NCI-H526 treated with DMSO at 0.1 percent for 48 hours (cell line): Measurements from ENCODE around the gene PAK1IP1.
"Not testable (repeated sequence)": the region's sequence is repeated elsewhere in the genome, so short reads cannot be mapped to it uniquely, and the experiment has no call there.

ENCODE experiments used
- DNase-seq: peaks from one replicate; lab custom pipeline; 2025; lab: John Stamatoyannopoulos, UW

The PAK1IP1 gene

GRCh38 chr6:10743515-10743914, 48.7 kb downstream of the PAK1IP1 start:
- DNase-seq: no peak

GRCh38 chr6:10745116-10745515, 50.3 kb downstream of the PAK1IP1 start:
- DNase-seq: no peak

DNA sequence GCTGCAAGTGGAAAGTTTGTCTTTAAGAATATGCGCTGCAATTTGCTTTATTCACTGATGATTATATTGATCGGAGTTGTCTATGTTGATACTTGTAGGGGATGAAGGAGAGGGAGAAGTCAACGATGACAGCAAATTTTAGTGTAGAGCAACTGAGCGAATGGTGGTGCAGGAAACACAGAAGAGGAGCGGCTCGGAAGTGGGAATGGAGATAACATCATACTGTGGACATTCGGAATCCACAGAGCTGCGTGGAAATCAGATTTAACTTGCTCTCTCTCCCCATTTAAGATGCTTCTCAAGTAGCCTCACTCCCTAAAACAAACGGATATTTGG, 52.1 kb downstream of the PAK1IP1 start:
- no peak for DNase-seq

DNA sequence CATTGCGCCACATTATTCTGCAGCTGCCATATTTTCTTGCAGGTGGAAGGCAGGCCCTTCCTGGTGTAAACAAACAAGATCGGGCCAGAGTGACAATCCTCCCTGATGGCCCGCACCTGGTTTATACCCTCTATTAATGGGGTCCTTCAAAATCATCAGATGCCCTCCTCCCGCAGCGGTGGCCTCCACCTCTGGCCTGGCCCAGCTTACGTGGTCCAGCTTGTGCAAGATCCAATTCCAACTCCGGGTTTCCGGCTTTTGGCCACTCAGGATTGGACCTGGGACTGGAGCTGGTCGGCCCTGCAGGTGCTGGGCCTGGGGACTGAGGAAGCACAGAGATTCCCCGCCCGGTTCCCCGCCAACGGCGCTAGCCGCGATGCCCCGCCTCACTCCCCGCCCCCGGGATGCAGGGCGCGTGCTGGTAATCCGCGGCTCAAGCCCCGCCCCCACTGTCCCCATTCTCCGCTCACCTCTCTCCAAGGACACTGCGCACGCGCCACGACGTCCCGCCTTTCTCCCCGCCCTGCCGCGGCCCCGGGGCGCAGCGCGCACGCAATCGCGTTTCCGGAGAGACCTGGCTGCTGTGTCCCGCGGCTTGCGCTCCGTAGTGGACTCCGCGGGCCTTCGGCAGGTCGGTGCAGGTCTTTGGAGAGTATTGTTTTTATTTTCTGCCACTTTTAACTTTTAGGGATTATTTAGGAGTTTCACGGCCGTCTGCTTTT, 52.6 kb downstream of the PAK1IP1 start, which contains the start of gene TMEM14B:
Gene TMEM14B, plus strand, starts transcription at position 555 of the 722 bp plus-strand sequence. CDS start 1,441 bp downstream, outside the sequence.
- peak; percentile 96 for DNase-seq

DNA sequence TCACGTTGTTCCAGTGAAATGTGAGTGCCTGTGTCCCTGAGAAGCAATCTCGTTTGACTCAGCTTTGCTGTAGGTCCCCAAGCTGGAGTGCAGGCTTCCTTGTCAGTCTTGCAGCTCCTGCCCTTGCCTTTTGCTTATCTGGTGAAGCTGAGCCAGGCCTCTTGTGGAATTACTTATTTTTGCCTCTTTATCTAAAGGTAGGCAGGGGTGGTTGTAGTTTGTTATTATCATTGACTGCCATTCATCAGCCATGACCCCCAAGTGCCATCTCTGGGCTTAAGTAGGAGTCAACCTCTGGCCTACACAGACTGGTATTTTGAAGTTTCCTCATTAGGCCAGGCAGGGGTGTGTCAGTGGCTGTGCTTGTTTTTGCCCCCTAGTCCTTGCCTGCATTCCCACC, 55.0 kb downstream of the PAK1IP1 start:
- DNase-seq: no peak

DNA sequence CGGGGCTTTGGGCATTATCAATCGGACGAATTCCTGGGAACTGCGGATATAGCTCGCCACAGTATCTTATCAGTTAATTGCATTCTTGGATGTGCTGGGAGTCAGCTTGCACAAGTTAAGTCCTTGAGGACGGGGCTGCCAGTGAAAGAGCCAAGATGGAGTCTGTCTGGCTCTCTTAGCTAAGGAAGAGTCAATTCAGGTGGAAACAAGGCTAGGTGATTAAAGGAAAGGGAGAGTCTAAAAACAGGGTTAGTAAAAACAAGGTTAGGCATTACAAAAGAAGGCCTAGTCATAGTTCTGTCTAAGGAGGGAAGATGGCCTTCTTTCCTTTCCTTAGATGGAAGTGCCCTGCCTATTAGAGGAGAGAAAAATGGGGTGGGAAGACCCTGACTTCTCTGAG, 55.8 kb downstream of the PAK1IP1 start:
- DNase-seq: not testable (repeated sequence)

GRCh38 chr6:10751757-10752156, 57.0 kb downstream of the PAK1IP1 start:
- DNase-seq: not testable (repeated sequence)

GRCh38 chr6:10756085-10756484, 61.3 kb downstream of the PAK1IP1 start:
- no peak for DNase-seq
